ENCODE data around the gene YBX2. TPM values are rescaled to one million over a fixed set of nuclear protein-coding genes. Genes with fewer than 3 reads are reported as not detected.
"Not testable (repeated sequence)": the region's sequence is repeated elsewhere in the genome, so short reads cannot be mapped to it uniquely, and the experiment has no call there.

The YBX2 gene
- total RNA-seq, 2 experiments from 2014 or later = 0.37 to 1.2 TPM

GRCh38 chr17:7252176-7253043, 42.0 kb downstream of the YBX2 start, which contains the start of gene ELP5:
Gene ELP5 (plus strand): TSS chr17:7252215. CDS start chr17:7252551, 336 bp downstream.
- Mint-ChIP-seq H3K27me3 (no peaks in the 10 kb centered on the region), H3K4me1 (peaks cover 39% of the 10 kb centered on the region), H3K4me3 (peak within 1 kb of the TSS; percentile 99), H3K27ac (peak within 1 kb of the TSS; percentile 100), H3K9me3 (no peaks in the 10 kb centered on the region), H3K36me3 (peaks cover 11% of the 10 kb centered on the region)
- ATAC-seq (ENCODE audit: low read depth) = peak; percentile 66
- peak; percentile 91 for DNase-seq
- POLR2A ChIA-PET = interaction anchor here (0.9 to 4.0 kb wide), 4 partner anchors 10 to 84 kb away, joined by 3 to 56 read pairs (median 19); partner anchors contain the start of genes ACADVL, ACAP1, DLG4 and DVL2

GRCh38 chr17:7251661-7252175, 42.7 kb downstream of the YBX2 start, which contains the start of gene CTDNEP1:
Gene CTDNEP1 (minus strand): TSS chr17:7251734. CDS start chr17:7251296, 438 bp downstream.
- peak; percentile 92 for ATAC-seq (ENCODE audit: low read depth)
- peaks cover 39% of the 10 kb centered on the region for H3K4me1 Mint-ChIP-seq
- DNase-seq = peak; percentile 99
- H3K36me3 Mint-ChIP-seq = peaks cover 14% of the 10 kb centered on the region
- H3K27me3 Mint-ChIP-seq = no peaks in the 10 kb centered on the region
- H3K4me3 Mint-ChIP-seq = peak within 1 kb of the TSS; percentile 99
- H3K27ac Mint-ChIP-seq = peak within 1 kb of the TSS; percentile 100
- no peaks in the 10 kb centered on the region for H3K9me3 Mint-ChIP-seq
- POLR2A ChIA-PET = interaction anchor here (0.9 to 4.0 kb wide), 6 partner anchors 9 to 84 kb away, joined by 3 to 56 read pairs (median 12); partner anchors contain the start of genes ACADVL, ACAP1, DLG4 and DVL2

- H3K4me1 Mint-ChIP-seq = peaks cover 44% of the 10 kb centered on the region
- H3K4me3 Mint-ChIP-seq = peak overlapping the region; percentile 99
- peak overlapping the region; percentile 100 for H3K27ac Mint-ChIP-seq
- H3K36me3 Mint-ChIP-seq = peaks cover 22% of the 10 kb centered on the region
- no peaks in the 10 kb centered on the region for H3K27me3 Mint-ChIP-seq
- H3K9me3 Mint-ChIP-seq = no peaks in the 10 kb centered on the region
- DNase-seq = no peak
- peak; percentile 0 for ATAC-seq (ENCODE audit: low read depth)
- POLR2A ChIA-PET = interaction anchor here (0.6 to 4.0 kb wide), 8 partner anchors 8 to 966 kb away, joined by 3 to 56 read pairs (median 4); partner anchors contain the start of genes ACADVL, ACAP1, DLG4 and DVL2
Measured at GRCh38 chr17:7250695-7251627, 43.5 kb downstream of the YBX2 start.

- Mint-ChIP-seq H3K27ac (peak overlapping the region; percentile 88), H3K36me3 (peaks cover 22% of the 10 kb centered on the region), H3K4me3 (peak overlapping the region; percentile 91), H3K4me1 (peaks cover 44% of the 10 kb centered on the region), H3K27me3 (no peaks in the 10 kb centered on the region), H3K9me3 (no peaks in the 10 kb centered on the region)
- DNase-seq = no peak
- ATAC-seq (ENCODE audit: low read depth) = no peak
- POLR2A ChIA-PET = interaction anchor here (2.5 to 4.0 kb wide), 3 partner anchors 7 to 30 kb away, joined by 18 to 56 read pairs (median 20); partner anchors contain the start of genes ACADVL, DLG4, DVL2 and GABARAP
Measured at GRCh38 chr17:7249830-7250229, 44.6 kb downstream of the YBX2 start.

GRCh38 chr17:7249214-7249613, 45.2 kb downstream of the YBX2 start:
- POLR2A ChIA-PET = interaction anchor here (4.0 kb wide), 1 partner anchor 12 kb away, joined by 56 read pairs; the partner anchor contains the start of genes DVL2 and PHF23
- H3K36me3 Mint-ChIP-seq = peaks cover 19% of the 10 kb centered on the region

GRCh38 chr17:7248796-7249195, 45.6 kb downstream of the YBX2 start:
- Mint-ChIP-seq H3K36me3 (peaks cover 16% of the 10 kb centered on the region), H3K27ac (peak overlapping the region; percentile 43), H3K27me3 (no peaks in the 10 kb centered on the region), H3K4me1 (peaks cover 40% of the 10 kb centered on the region), H3K4me3 (no peak overlapping the region), H3K9me3 (no peaks in the 10 kb centered on the region)
- no peak for DNase-seq
- no peak for ATAC-seq (ENCODE audit: low read depth)
- POLR2A ChIA-PET = interaction anchor here (0.8 to 4.0 kb wide), 2 partner anchors 11 to 66 kb away, joined by 3 to 56 read pairs; partner anchors contain the start of genes DVL2 and PHF23

More at GRCh38 chr17:7249214-7249613, 45.2 kb downstream of the YBX2 start:
- Mint-ChIP-seq H3K27ac (peak overlapping the region; percentile 69), H3K27me3 (no peaks in the 10 kb centered on the region), H3K4me1 (peaks cover 44% of the 10 kb centered on the region), H3K9me3 (no peaks in the 10 kb centered on the region), H3K4me3 (peak overlapping the region; percentile 91)
- no peak for DNase-seq
- no peak for ATAC-seq (ENCODE audit: low read depth)

- POLR2A ChIA-PET = no interaction called here
Measured at GRCh38 chr17:7246779-7247178, 47.7 kb downstream of the YBX2 start.

GRCh38 chr17:7243838-7244237, 50.6 kb downstream of the YBX2 start:
- Mint-ChIP-seq H3K4me1 (peaks cover 32% of the 10 kb centered on the region), H3K36me3 (peaks cover 20% of the 10 kb centered on the region)
- DNase-seq; H3K27me3 Mint-ChIP-seq; ATAC-seq (ENCODE audit: low read depth); H3K9me3 Mint-ChIP-seq; H3K4me3 Mint-ChIP-seq; H3K27ac Mint-ChIP-seq: not testable (repeated sequence)
- POLR2A ChIA-PET = interaction anchor here (1.0 to 12.9 kb wide), 3 partner anchors 7 to 23 kb away, joined by 3 to 162 read pairs (median 20); partner anchors contain the start of genes ACADVL, CTDNEP1, DLG4 and ELP5

More at GRCh38 chr17:7246779-7247178, 47.7 kb downstream of the YBX2 start:
- H3K36me3 Mint-ChIP-seq = peaks cover 16% of the 10 kb centered on the region
- H3K27me3 Mint-ChIP-seq = no peaks in the 10 kb centered on the region
- H3K9me3 Mint-ChIP-seq = no peaks in the 10 kb centered on the region
- ATAC-seq (ENCODE audit: low read depth) (no peak), DNase-seq (no peak)
- H3K4me1 Mint-ChIP-seq = peaks cover 30% of the 10 kb centered on the region
- H3K4me3 Mint-ChIP-seq = no peak overlapping the region
- H3K27ac Mint-ChIP-seq = peak overlapping the region; percentile 1

- ATAC-seq (ENCODE audit: low read depth) = no peak
Measured at GRCh38 chr17:7243453-7243729, 51.0 kb downstream of the YBX2 start.

GRCh38 chr17:7242717-7243452, 51.6 kb downstream of the YBX2 start:
- ATAC-seq (ENCODE audit: low read depth) (peak; percentile 32), DNase-seq (peak; percentile 93)
- POLR2A ChIA-PET = interaction anchor here (0.7 to 12.9 kb wide), 12 partner anchors 8 to 443 kb away, joined by 3 to 162 read pairs (median 4); partner anchors contain the start of genes ACADVL, CTDNEP1, DLG4 and DVL2
- Mint-ChIP-seq H3K4me3 (peak overlapping the region; percentile 96), H3K9me3 (no peaks in the 10 kb centered on the region), H3K27me3 (no peaks in the 10 kb centered on the region), H3K4me1 (peaks cover 30% of the 10 kb centered on the region), H3K27ac (peak overlapping the region; percentile 98), H3K36me3 (peaks cover 20% of the 10 kb centered on the region)

More at GRCh38 chr17:7243453-7243729, 51.0 kb downstream of the YBX2 start:
- peaks cover 30% of the 10 kb centered on the region for H3K4me1 Mint-ChIP-seq
- POLR2A ChIA-PET = interaction anchor here (1.0 to 12.9 kb wide), 4 partner anchors 8 to 22 kb away, joined by 3 to 162 read pairs (median 16); partner anchors contain the start of genes ACADVL, CTDNEP1, DLG4 and DVL2
- H3K27ac Mint-ChIP-seq = peak overlapping the region; percentile 69
- DNase-seq = no peak
- peaks cover 20% of the 10 kb centered on the region for H3K36me3 Mint-ChIP-seq
- H3K4me3 Mint-ChIP-seq = peak overlapping the region; percentile 96
- H3K9me3 Mint-ChIP-seq = no peaks in the 10 kb centered on the region
- no peaks in the 10 kb centered on the region for H3K27me3 Mint-ChIP-seq

GRCh38 chr17:7241783-7242716, 52.4 kb downstream of the YBX2 start, which contains the start of gene GABARAP:
Gene GABARAP (minus strand): TSS chr17:7242449. CDS start chr17:7242330, 119 bp downstream.
- peak; percentile 94 for DNase-seq
- peak; percentile 21 for ATAC-seq (ENCODE audit: low read depth)
- POLR2A ChIA-PET = interaction anchor here (0.7 to 12.9 kb wide), 13 partner anchors 8 to 601 kb away, joined by 3 to 162 read pairs (median 3); partner anchors contain the start of genes ACADVL, ACAP1, CTDNEP1 and DLG4
- Mint-ChIP-seq H3K4me3 (peak within 1 kb of the TSS; percentile 96), H3K27me3 (no peaks in the 10 kb centered on the region), H3K4me1 (peaks cover 35% of the 10 kb centered on the region), H3K27ac (peak within 1 kb of the TSS; percentile 98), H3K36me3 (peaks cover 21% of the 10 kb centered on the region), H3K9me3 (no peaks in the 10 kb centered on the region)
